Putamen (tissue), 1 donor: ENCODE measurements around the gene NTM.

Experiments
- DNase-seq: peaks from one replicate; pipeline ENCODE4 v3.0.0-alpha.2; 2016; ENCODE audit warnings: low spot score

NTM gene

GRCh38 chr11:131601586-131601985 lies 231.2 kb downstream of the NTM start:
- no peak for DNase-seq

- DNase-seq, result no peak
These were observed 232.0 kb downstream of the NTM start for GRCh38 chr11:131602431-131602830.

DNA sequence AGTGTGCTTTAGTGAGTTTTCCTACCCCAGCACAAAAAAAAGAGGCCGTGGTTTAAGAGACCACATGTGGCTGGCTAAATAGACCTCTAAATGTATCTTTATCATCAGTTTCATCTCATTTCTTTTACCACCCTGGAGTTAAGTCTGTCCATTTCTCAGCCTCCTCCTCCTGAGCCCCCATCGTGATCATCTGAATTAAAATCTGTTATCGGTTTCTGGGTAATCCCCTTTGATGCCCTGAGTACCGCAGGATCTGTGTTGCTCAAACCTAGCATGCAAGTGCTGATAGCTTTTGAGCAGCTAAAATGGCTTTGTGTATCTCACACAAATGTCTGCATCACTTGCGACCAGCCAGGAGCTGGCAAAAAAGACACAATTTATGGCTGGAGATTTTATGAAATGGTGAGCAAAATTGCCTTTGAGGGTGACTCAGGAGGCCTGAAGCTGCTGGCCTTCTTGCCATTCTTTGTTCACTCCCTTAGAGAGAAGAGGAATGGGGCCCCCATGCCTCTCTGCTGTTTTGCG lies 236.5 kb downstream of the NTM start:
- no peak for DNase-seq

DNA sequence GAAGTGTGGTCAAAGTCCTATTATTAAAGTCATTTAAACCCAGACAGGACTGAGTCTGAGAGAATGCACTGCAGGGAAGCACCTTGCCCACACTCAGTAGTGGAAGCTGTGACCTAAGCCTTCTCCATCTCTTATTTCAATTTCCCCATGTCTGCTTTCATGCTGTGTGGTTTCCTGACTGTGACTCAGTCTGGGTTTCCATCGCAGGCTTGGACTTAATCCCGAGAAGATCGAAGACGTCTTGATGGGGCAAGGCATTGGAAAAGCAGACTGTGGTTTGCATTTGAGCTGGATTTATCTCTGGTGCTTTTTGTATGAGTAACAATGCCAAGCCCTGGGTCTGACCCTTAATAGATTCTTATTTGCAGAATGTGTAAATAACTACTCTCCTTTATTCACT lies 238.9 kb downstream of the NTM start:
- no peak for DNase-seq

DNA sequence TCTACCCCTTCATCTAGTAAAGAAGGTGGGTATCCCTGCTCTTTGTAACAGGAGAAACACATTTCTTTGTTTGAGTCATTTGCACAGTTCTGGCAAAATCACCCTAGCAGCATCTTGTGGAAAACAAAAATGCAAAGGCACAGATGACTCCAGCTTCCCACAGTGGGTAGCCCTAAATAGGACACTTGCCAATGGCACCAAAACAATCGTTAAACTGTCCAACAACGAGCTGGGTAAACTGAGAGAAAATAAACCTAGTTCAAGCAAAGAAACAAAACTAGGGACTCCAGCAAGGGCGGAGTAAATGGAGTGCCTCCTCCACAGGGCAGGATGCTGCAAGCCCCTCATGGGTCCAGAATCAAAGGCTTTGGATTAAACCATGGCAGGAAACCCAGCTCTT lies 239.5 kb downstream of the NTM start:
- DNase-seq, result peak; percentile 76

- no peak for DNase-seq
These were observed 240.9 kb downstream of the NTM start for GRCh38 chr11:131611322-131611721.

DNA sequence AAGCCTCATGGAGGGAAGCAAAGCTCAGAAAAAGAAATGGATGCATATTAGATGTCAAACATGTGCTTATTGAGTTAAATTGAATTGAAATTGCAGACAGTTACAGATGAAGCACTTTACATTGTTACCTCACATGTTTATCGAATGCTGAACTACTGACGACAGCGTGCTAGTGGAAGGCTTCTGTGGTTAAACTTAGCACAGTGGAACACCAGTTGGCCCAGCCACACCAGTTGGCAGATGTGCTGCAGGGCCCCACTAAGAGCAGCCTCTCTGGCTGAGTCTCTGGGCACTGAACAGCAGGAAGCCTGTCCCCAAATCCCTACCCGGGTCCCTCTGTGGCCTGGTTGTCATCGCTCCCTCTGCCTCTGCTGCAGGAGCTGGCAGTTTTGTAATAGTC lies 242.1 kb downstream of the NTM start:
- DNase-seq, result no peak

DNA sequence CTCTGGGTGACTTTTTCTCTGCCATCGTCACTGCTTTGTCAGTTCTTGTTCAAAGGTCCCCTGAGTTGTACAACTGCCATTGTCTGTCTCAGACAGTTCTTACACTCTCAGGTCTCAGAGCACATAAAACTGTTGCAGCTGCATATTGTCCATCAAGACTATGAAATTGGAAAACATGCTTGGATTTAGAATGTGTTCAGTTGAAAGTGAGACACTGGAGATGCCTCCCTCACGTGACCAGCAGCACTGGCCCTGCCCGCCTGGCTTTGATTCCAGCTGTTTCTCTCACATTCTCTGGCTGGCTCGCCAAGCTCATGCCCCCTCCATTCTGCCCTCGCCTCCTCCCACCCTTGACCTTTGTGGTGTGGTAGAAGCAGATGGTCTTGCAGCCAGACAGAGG lies 244.2 kb downstream of the NTM start:
- DNase-seq, result no peak

DNA sequence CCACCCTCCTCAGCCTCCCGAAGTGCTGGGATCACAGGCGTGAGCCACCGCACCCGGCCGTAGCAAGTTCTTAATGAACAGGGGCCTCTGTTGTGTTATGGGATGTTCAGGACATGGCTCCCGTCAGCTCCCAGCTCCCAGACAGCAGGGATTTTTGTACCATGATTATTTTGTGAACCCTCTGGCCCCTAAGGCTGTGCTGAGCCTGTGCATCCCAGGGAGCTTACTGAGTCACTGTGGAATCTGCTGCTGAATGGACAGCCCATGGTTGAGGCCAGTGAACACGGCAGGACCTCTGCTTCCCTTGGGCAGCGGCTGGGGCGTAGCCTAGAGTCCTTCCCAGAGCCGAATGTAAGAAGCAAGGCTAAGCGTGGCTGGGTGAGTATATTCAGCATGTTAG lies 245.2 kb downstream of the NTM start:
- DNase-seq, result no peak

- DNase-seq, result no peak
These were observed 246.2 kb downstream of the NTM start for GRCh38 chr11:131616481-131617140.

GRCh38 chr11:131618201-131618600 lies 247.8 kb downstream of the NTM start:
- DNase-seq, result no peak

DNA sequence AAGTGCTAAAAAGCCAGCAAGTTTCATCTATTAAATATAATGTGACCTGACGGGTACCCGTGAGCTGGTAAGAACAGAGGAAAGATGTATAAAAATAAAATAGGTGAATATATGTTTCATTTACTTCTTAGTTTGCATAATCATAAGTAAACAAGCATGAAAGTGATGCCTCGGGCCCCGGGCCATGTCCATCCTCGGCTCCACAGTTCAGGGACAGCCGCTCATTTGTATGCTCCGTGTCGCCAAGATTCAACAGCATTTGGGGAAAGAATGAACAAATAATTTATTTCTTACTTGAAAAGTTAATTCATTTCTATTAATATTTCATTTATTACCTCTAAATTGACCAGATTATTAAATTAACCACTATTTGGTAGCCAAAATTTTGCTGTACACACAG lies 251.8 kb downstream of the NTM start:
- DNase-seq, result no peak

DNA sequence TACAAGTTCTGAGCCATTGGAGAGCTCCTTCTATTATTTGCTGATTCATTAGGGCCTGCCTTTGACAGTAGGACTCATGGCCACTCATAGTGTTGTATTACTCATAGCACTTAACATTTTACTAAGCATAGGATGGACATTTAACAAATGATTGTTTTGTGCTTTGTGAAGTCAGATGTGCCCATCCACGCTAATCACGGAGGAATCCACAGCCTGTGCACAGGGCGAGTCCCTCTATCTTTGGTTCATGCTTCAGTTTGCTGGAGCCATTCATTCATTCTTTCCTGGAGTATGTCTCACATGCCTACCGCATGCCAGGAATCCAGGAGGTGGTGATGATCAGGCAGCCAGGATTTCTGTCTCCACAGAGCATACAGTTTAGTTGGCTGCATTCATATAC lies 254.1 kb downstream of the NTM start:
- DNase-seq, result no peak

DNA sequence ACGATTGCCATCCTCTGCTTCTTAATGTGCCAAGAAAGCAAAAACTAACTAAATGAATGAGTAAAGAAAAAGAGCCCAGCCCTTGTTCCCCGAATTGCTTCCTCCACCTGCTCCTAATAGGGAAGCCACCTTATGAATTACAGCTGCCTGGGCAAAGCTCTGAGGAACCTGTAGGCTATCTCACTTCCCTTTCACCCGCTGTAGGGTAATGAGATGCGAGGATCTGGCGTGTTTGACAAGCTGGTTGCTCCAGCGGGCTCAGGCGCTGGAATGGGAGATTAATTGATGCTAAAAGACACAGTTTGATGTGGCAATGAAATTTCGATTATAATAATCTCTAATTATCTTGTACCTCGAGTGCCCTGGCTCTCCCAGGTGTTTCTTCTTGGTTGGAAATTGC lies 256.4 kb downstream of the NTM start:
- DNase-seq, result no peak

DNA sequence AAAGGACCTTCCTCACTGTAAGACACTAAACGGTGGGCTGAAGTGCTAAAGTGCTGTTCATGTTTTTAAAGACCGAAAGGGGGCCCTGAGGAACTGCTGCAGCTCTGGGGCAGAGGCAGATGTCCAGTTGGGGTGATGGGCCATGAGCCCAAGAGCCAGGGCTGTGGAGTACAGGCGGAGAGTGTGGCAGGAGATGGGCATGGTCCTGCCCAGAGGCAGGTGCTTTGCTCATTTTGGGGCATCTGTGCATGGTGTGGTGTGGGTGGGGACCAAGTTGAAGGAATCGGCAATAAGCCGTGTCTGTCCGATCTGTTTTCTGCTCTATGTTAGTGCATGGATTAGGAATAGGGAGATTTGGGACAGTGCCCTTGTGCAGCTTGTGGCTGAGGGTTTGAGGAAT lies 258.3 kb downstream of the NTM start:
- no peak for DNase-seq

- no peak for DNase-seq
These were observed 259.6 kb downstream of the NTM start for GRCh38 chr11:131629925-131630540.

DNA sequence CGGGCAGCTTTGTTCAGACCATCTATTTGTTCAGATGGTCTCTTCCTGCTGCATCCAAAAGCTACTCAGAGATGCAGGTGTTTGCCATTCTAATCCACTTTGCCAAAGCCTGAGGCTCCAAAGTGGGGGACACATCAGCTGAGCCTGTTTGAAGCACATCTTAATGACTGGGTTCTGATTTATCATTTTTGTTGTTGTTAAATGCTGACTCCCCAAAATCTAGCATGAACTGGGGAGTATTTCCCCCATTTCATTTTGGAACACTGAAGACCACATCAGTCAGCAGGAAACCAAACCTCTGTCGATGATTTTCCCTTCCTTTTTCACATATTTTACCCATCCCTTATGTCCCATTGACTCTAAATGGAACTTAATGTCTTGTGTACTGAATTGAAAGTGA lies 262.6 kb downstream of the NTM start:
- no peak for DNase-seq

DNA sequence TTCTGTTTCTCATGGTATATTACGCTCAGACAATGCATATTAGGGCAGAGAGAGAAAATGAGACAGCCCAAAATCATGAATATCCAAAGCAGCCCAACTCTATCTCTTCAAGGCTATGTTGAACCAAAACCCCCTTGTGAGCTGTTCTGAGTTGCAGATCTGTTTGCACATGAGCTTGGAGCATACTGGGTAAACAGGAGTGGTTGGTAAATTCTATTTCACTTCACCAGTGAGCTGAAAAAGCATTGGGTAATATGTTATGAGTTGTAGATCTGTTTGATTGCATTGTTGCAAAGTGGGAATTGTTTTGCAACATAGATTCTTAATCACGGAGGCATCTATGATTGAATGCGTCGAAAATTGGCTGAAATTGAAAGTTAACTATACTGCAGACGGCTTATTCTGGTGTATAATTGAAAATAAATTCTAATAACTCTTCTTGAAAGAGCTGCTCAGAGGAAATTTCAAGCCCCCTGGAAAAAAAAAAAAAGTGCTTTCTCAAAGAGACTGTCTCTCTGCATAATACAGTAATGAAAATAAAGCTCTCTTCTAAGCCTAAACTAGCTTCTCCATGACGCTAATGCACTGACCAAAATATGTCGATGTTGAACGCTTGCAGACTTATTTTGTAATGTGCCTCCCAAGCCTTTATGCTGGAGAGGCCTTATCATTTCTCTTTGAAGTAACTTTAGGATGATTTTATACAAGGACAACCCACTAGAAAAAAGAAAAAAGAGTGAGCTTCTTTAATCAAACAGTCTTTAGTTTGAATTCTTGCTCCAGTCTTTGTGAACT lies 263.7 kb downstream of the NTM start:
- no peak for DNase-seq

GRCh38 chr11:131637469-131638175 lies 267.2 kb downstream of the NTM start:
- DNase-seq, result no peak

DNA sequence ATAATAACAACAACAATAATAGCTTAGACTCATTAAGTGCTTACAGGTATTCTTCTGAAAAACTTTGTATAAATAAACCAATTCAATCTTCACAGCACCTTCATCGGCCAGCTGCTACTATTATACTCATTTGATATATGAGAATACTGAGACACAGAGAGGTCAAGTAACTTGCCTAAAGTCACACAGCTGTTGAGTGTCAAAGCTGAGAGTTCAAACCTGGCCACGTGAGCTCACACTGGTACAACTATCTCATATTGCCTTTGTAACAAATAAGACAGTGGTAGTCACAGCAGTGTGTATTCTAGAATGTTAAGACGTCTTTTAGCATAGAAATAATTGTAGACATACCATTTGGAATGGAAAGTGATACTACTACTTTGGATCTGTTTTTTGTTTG lies 268.5 kb downstream of the NTM start:
- DNase-seq, result no peak

DNA sequence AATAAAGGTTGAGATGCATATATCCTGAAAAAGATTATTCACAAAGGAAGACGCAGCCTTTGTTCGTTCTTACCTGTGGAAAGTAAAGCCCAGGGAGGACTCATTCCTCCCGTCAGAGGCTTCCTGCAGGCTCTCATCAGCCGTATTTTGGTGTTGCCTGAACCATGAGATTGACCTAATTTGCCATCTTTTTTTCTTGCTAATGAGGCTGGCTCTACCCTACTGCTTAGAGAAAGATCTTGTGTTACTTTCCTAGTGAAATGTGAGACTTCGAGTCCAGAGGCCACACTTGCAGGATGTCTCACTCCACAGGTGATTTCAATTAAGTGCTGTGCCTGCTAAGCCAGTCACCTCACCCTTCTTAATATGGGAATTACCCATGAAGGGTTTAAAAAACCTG lies 269.9 kb downstream of the NTM start:
- no peak for DNase-seq

DNA sequence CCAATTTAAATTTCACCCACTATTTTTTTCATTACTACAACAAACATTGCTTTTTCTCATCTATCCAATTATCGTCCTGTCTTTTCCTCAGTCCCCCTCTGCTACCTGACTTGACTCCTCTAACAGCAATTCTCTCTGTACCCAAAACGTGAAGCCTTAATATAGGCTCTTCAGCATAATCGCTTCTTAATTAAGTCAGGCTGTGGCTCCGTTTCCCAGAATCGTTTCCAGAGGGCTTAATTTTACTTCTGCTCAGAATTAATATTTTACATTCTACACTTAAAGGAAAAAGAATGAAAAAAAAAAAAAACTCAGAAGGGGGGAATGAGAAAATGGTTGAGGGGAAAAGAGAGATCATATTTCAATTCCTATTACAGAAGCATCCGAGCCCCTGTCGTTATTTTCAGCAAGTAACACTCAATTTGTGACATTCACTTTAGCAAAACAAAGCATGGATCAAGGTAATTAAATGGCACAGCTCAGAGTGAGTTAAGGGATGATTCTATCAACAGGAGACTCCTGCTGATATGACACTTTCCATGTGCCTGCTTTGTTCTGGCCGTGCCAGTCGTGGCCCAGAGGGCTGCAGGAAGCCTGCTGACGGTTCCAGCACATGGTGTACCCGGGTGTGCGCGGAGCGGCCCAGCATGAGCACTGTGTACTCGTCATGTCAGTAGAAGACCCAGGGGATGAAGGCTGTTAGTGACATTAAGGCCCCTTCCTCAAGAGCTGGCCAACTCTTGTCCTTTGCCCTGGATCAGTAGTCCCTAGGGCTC lies 272.5 kb downstream of the NTM start:
- DNase-seq, result no peak
